Cardiac muscle cell (in vitro differentiated cells and primary cell): ENCODE results near the gene EDARADD. TPM values are rescaled to one million over a fixed set of nuclear protein-coding genes. Genes with fewer than 3 reads are reported as not detected.

ENCODE experiments used
- DNase-seq, 2 donors: peaks; one replicate each; pipeline versions ENCODE4 v3.0.0 to v3.0.0-alpha.2; 2010 to 2017; ENCODE audit warnings: low read depth in 1 of 2, low spot score in 1 of 2
- H3K27ac ChIP-seq: fragments of 200-600 bp; sonication (generic); 2 replicates; pipeline ENCODE4 v1.5.1; 2016
- H3K27me3 ChIP-seq: fragments of 200-600 bp; sonication (generic); 2 replicates; pipeline ENCODE4 v1.6.0; 2016; ENCODE audit warnings: control low read depth
- H3K36me3 ChIP-seq: fragments of 200-600 bp; sonication (generic); 2 replicates; pipeline ENCODE4 v1.5.1; 2016; ENCODE audit warnings: control low read depth
- H3K4me1 ChIP-seq: fragments of 200-600 bp; sonication (generic); 2 replicates; pipeline ENCODE4 v1.8.1; 2017; ENCODE audit warnings: low read depth, mild to moderate bottlenecking, mixed run types
- H3K4me3 ChIP-seq: fragments of 200-600 bp; sonication (generic); 2 replicates; pipeline ENCODE4 v1.5.1; 2016; ENCODE audit warnings: mild to moderate bottlenecking
- H3K9me3 ChIP-seq: fragments of 200-600 bp; sonication (generic); 2 replicates; pipeline ENCODE4 v1.5.1; 2017; ENCODE audit warnings: low read depth, mild to moderate bottlenecking, control low read depth
- CTCF ChIP-seq: IDR thresholded peaks from 2 replicates; pipeline ENCODE4 v1.5.1; 2012; ENCODE audit warnings: low read depth, mild to moderate bottlenecking, low read length
- polyA plus RNA-seq: library from polyadenylated mRNA; unstranded; fragments of >200 nt; fragmentation: Nextera tagmentation; extraction: Ambion mirVana; gene quantifications from 2 replicates; pipeline ENCODE4 v1.2.1, GENCODE V29; 2016
- total RNA-seq: library from RNA; depleted of rRNA; stranded (reverse); fragments of >200 nt; gene quantifications from 2 replicates; pipeline ENCODE4 v1.2.3, GENCODE V29; 2016

EDARADD gene
- total and polyA plus RNA-seq, 2 experiments from 2014 or later = 0.24 to 0.77 TPM

- no peak overlapping the region for H3K4me3 ChIP-seq
- no peaks in the 10 kb centered on the region for H3K27me3 ChIP-seq
- peaks cover 8% of the 10 kb centered on the region for H3K4me1 ChIP-seq
- no peaks in the 10 kb centered on the region for H3K9me3 ChIP-seq
- DNase-seq = no peak
- TF ChIP-seq CTCF = no peak
- H3K36me3 ChIP-seq = no peaks in the 10 kb centered on the region
- H3K27ac ChIP-seq = no peak overlapping the region
These were observed 40.3 kb upstream of the EDARADD start for GRCh38 chr1:236353813-236354212.

- no peaks in the 10 kb centered on the region for H3K36me3 ChIP-seq
- no peaks in the 10 kb centered on the region for H3K27me3 ChIP-seq
- DNase-seq = peak; percentile 24 to 96
- H3K4me3 ChIP-seq = no peak overlapping the region
- H3K4me1 ChIP-seq = peaks cover 8% of the 10 kb centered on the region
- no peak for TF ChIP-seq CTCF
- no peaks in the 10 kb centered on the region for H3K9me3 ChIP-seq
- peak overlapping the region; percentile 35 for H3K27ac ChIP-seq
These were observed 39.5 kb upstream of the EDARADD start for GRCh38 chr1:236354330-236355147.

- Histone ChIP-seq H3K4me3 (no peak overlapping the region), H3K27ac (no peak overlapping the region), H3K27me3 (no peaks in the 10 kb centered on the region), H3K36me3 (no peaks in the 10 kb centered on the region), H3K4me1 (peaks cover 8% of the 10 kb centered on the region), H3K9me3 (no peaks in the 10 kb centered on the region)
- DNase-seq = no peak
- TF ChIP-seq CTCF = no peak
These were observed 37.9 kb upstream of the EDARADD start for GRCh38 chr1:236356141-236356540.

GRCh38 chr1:236361909-236362590, 32.0 kb upstream of the EDARADD start:
- TF ChIP-seq CTCF = no peak
- Histone ChIP-seq H3K9me3 (no peaks in the 10 kb centered on the region), H3K27me3 (no peaks in the 10 kb centered on the region), H3K27ac (no peak overlapping the region), H3K4me1 (no peaks in the 10 kb centered on the region), H3K4me3 (no peak overlapping the region), H3K36me3 (no peaks in the 10 kb centered on the region)
- no peak for DNase-seq

- Histone ChIP-seq H3K4me3 (no peak overlapping the region), H3K9me3 (no peaks in the 10 kb centered on the region), H3K36me3 (no peaks in the 10 kb centered on the region), H3K27me3 (no peaks in the 10 kb centered on the region), H3K27ac (no peak overlapping the region), H3K4me1 (no peaks in the 10 kb centered on the region)
- DNase-seq = no peak
- no peak for TF ChIP-seq CTCF
These were observed 30.8 kb upstream of the EDARADD start for GRCh38 chr1:236363237-236363636.
